Stomach (tissue), 9 donors: Measurements from ENCODE around the gene LITAFD. TPM values are rescaled to one million over a fixed set of nuclear protein-coding genes. Genes with fewer than 3 reads are reported as not detected.

Experiments
- DNase-seq, 2 donors: peaks; one replicate each; pipeline versions ENCODE4 v3.0.0 to v3.0.0-alpha.2; 2013 to 2019
- H3K27ac ChIP-seq, 5 donors: fragments of 200-600 bp in 4 of 5; sonication (generic) in 4 of 5; one replicate each; pipeline ENCODE4 v1.5.1; 2013 to 2019; ENCODE audit warnings: mild to moderate bottlenecking in 1 of 5, moderate library complexity in 1 of 5
- H3K27me3 ChIP-seq, 3 donors: fragments of 200-600 bp; sonication (generic); one replicate each; pipeline ENCODE4 v1.5.1; 2017 to 2019; ENCODE audit warnings: mixed run types in 1 of 3
- H3K36me3 ChIP-seq, 4 donors: fragments of 200-600 bp; sonication (generic); 1 replicate in 3 of 4; 2 replicates in 1 of 4; pipeline ENCODE4 v1.5.1; 2016 to 2019
- H3K4me1 ChIP-seq, 4 donors: fragments of 200-600 bp; sonication (generic); one replicate each; pipeline ENCODE4 v1.5.1; 2016 to 2019
- H3K4me3 ChIP-seq, 4 donors: fragments of 200-600 bp; sonication (generic) in 3 of 4; one replicate each; pipeline ENCODE4 v1.5.1; 2016 to 2019; ENCODE audit warnings: mild to moderate bottlenecking in 1 of 4
- H3K9me3 ChIP-seq, 4 donors: fragments of 200-600 bp; sonication (generic); one replicate each; pipeline ENCODE4 v1.5.1; 2016 to 2019
- EP300 ChIP-seq: sonication (generic); formaldehyde crosslinking; IDR thresholded peaks from one replicate; pipeline ENCODE4 v1.6.1; 2017; ENCODE audit warnings: antibody characterized with exemption
- POLR2A ChIP-seq, 4 donors: fragments of 450-650 bp; IDR thresholded peaks; one replicate each; pipeline ENCODE4 v1.6.1; 2016; ENCODE audit warnings: antibody characterized with exemption in 4 of 4, control low read depth in 2 of 4, mild to moderate bottlenecking in 1 of 4, moderate library complexity in 1 of 4
- POLR2AphosphoS5 ChIP-seq, 3 donors: sonication (generic); formaldehyde crosslinking; IDR thresholded peaks; one replicate each; pipeline ENCODE4 v1.6.1; 2016; ENCODE audit warnings: antibody characterized with exemption in 3 of 3
- WGBS, 5 donors: extraction: QIAGEN DNeasy Blood & Tissue Kit in 3 of 5; methylation state at CpG; one replicate each; pipeline versions ENCODE4 v1.1.5 to v1.1.7; 2013 to 2018; 5-methylcytosine and 5-hydroxymethylcytosine counted together
- intact Hi-C: fragments of 100-400 bp; cut with DNase I; formaldehyde crosslinking; loops from one replicate; pipeline ENCODE4 v1.15.1; 2023; ENCODE audit warnings: low total_unique reads
- polyA plus RNA-seq, 3 donors: library from polyadenylated mRNA; stranded (reverse); fragments of 200-250 nt; gene quantifications; one replicate each; pipeline ENCODE4 v1.2.3, GENCODE V29; 2013
- total RNA-seq, 5 donors: library from RNA; depleted of rRNA; stranded (reverse); fragments of >200 nt; gene quantifications; one replicate each; pipeline versions ENCODE4 v1.1.0 to v1.2.3, GENCODE V29; 2014 to 2016
- TF ChIP-seq, protein P1 (sequence below), 7 experiments: fragments of 450-650 bp in 4 of 7; fragments of 200-600 bp in 3 of 7; sonication (generic) in 3 of 7; IDR thresholded peaks; one replicate each; pipeline ENCODE4 v1.5.1; 2016 to 2019; ENCODE audit warnings: antibody characterized with exemption in 7 of 7, control low read depth in 2 of 7, mild to moderate bottlenecking in 1 of 7
- donor health status: healthy with polysubstance abuse.
- donor health status: Bipolar disorder and iron deficiency.
- donor health status: healthy.

Gene LITAFD
- total and polyA plus RNA-seq, 8 donors: not detected

GRCh38 chr16:8893976-8894690, 12.0 kb downstream of the LITAFD start:
- no peak overlapping the region for H3K27ac ChIP-seq
- no peak for TF ChIP-seq EP300
- TF ChIP-seq, protein P1, sequence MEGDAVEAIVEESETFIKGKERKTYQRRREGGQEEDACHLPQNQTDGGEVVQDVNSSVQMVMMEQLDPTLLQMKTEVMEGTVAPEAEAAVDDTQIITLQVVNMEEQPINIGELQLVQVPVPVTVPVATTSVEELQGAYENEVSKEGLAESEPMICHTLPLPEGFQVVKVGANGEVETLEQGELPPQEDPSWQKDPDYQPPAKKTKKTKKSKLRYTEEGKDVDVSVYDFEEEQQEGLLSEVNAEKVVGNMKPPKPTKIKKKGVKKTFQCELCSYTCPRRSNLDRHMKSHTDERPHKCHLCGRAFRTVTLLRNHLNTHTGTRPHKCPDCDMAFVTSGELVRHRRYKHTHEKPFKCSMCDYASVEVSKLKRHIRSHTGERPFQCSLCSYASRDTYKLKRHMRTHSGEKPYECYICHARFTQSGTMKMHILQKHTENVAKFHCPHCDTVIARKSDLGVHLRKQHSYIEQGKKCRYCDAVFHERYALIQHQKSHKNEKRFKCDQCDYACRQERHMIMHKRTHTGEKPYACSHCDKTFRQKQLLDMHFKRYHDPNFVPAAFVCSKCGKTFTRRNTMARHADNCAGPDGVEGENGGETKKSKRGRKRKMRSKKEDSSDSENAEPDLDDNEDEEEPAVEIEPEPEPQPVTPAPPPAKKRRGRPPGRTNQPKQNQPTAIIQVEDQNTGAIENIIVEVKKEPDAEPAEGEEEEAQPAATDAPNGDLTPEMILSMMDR (IDR thresholded peaks at IDR 0.05): no peak
- TF ChIP-seq POLR2AphosphoS5 (IDR thresholded peaks at IDR 0.05): no peak
- no peak for TF ChIP-seq POLR2A (IDR thresholded peaks at IDR 0.05)
- H3K27me3 ChIP-seq: no peaks in the 10 kb centered on the region
- H3K9me3 ChIP-seq: no peaks in the 10 kb centered on the region
- no peaks in the 10 kb centered on the region for H3K4me1 ChIP-seq
- no peak overlapping the region for H3K4me3 ChIP-seq
- no peak for DNase-seq
- intact Hi-C loops: no loop called here
- WGBS, 5 donors: 86 to 91% (median 86%) methylated on average over 12 to 14 of the region's 14 CpGs
- H3K36me3 ChIP-seq: peaks cover 70 to 100% (median 100%) of the 10 kb centered on the region in 4 donors

GRCh38 chr16:8894736-8895334, 12.7 kb downstream of the LITAFD start:
- H3K27me3 ChIP-seq: no peaks in the 10 kb centered on the region
- no peak for DNase-seq
- TF ChIP-seq POLR2AphosphoS5 (IDR thresholded peaks at IDR 0.05) (no peak), POLR2A (IDR thresholded peaks at IDR 0.05) (no peak), EP300 (no peak)
- TF ChIP-seq, protein P1 (IDR thresholded peaks at IDR 0.05): no peak
- H3K9me3 ChIP-seq: no peaks in the 10 kb centered on the region
- intact Hi-C loops: no loop called here
- 91 to 97% (median 96%) methylated on average over 19 to 21 of the region's 21 CpGs for WGBS, 5 donors
- H3K27ac ChIP-seq: no peak overlapping the region
- H3K4me1 ChIP-seq: no peaks in the 10 kb centered on the region
- H3K36me3 ChIP-seq: peaks cover 76 to 100% (median 100%) of the 10 kb centered on the region in 4 donors
- H3K4me3 ChIP-seq: no peak overlapping the region

GRCh38 chr16:8898660-8899318, 16.6 kb downstream of the LITAFD start:
- DNase-seq: no peak
- intact Hi-C loops: no loop called here
- WGBS, 5 donors: 88 to 97% (median 90%) methylated on average over 3 of the region's 3 CpGs
- no peak overlapping the region for H3K4me3 ChIP-seq
- no peaks in the 10 kb centered on the region for H3K27me3 ChIP-seq
- TF ChIP-seq, protein P1 (IDR thresholded peaks at IDR 0.05): no peak
- TF ChIP-seq POLR2A (IDR thresholded peaks at IDR 0.05) (no peak), POLR2AphosphoS5 (IDR thresholded peaks at IDR 0.05) (no peak), EP300 (no peak)
- peaks cover 95 to 100% (median 100%) of the 10 kb centered on the region in 4 donors for H3K36me3 ChIP-seq
- H3K4me1 ChIP-seq: no peaks in the 10 kb centered on the region
- no peak overlapping the region for H3K27ac ChIP-seq
- H3K9me3 ChIP-seq: no peaks in the 10 kb centered on the region

DNA sequence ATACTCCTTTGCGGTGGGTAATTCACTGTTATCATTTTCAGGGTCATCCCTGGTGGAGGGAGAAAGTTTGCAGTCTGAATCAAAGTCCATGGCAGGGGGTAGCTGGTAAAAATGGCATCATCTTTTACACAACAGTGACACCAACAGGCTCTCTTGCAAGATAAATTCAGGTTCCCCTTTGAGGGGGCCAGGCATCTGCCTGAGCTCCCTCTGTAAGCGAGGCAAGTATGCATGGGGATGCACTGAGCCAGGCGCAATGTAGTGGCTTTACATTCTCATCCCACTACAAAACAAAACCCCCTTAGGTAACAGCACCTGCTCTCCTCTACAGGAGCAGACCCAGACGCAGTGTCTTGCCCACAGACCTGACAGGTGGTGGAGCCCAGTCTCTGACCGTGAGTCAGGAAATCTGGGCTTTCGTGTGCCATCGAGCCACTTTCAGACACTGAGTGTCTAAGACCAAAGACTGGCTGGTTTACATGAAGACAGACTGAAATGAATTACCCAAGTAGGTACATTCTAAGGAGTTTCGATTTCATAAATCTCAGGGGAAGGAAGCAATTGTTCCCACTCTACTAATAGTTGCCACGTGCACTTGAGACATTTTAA, 17.7 kb downstream of the LITAFD start:
- intact Hi-C loops: no loop called here
- H3K9me3 ChIP-seq: no peaks in the 10 kb centered on the region
- H3K36me3 ChIP-seq: peaks cover 94 to 100% (median 100%) of the 10 kb centered on the region in 4 donors
- 84 to 92% (median 89%) methylated on average over 9 of the region's 9 CpGs for WGBS, 5 donors
- H3K27ac ChIP-seq: no peak overlapping the region
- TF ChIP-seq POLR2AphosphoS5 (IDR thresholded peaks at IDR 0.05) (no peak), POLR2A (IDR thresholded peaks at IDR 0.05) (no peak), EP300 (no peak)
- TF ChIP-seq, protein P1 (IDR thresholded peaks at IDR 0.05): no peak
- no peaks in the 10 kb centered on the region for H3K4me1 ChIP-seq
- no peak overlapping the region for H3K4me3 ChIP-seq
- H3K27me3 ChIP-seq: no peaks in the 10 kb centered on the region
- no peak for DNase-seq
